HG02970 (cell line): ENCODE measurements around the gene GPR156.
"Not testable (repeated sequence)": the region's sequence is repeated elsewhere in the genome, so short reads cannot be mapped to it uniquely, and the experiment has no call there.

ENCODE experiments used
- ATAC-seq: cut with Tn5 transposase; IDR thresholded peaks from one replicate; pipeline ENCODE4 v1.9.1; 2021; ENCODE audit warnings: mild to moderate bottlenecking, moderate library complexity, moderate number of reproducible peaks; ENCODE audit not compliant: unreplicated experiment, low FRiP score

GPR156 gene

GRCh38 chr3:120284747-120285507 lies at the start of gene GPR156:
TSS of gene GPR156 (minus strand) at chr3:120285222. CDS start at chr3:120244098, 41,124 bp downstream.
- no peak for ATAC-seq

GRCh38 chr3:120332646-120333045 lies 47.6 kb upstream of the GPR156 start:
- no peak for ATAC-seq

GRCh38 chr3:120331076-120331475 lies 46.1 kb upstream of the GPR156 start:
- no peak for ATAC-seq

- ATAC-seq, result no peak
Measured at GRCh38 chr3:120326784-120327183, 41.8 kb upstream of the GPR156 start.

GRCh38 chr3:120324190-120324589 lies 39.2 kb upstream of the GPR156 start:
- ATAC-seq, result no peak

GRCh38 chr3:120323761-120324160 lies 38.7 kb upstream of the GPR156 start:
- not testable (repeated sequence) for ATAC-seq

GRCh38 chr3:120311863-120312794 lies 27.1 kb upstream of the GPR156 start:
- ATAC-seq, result no peak

- ATAC-seq, result no peak
Measured at GRCh38 chr3:120306519-120307455, 21.8 kb upstream of the GPR156 start.

GRCh38 chr3:120304616-120305015 lies 19.6 kb upstream of the GPR156 start:
- ATAC-seq, result no peak

- no peak for ATAC-seq
Measured at GRCh38 chr3:120302361-120302760, 17.3 kb upstream of the GPR156 start.

- ATAC-seq, result no peak
Measured at GRCh38 chr3:120300971-120301370, 15.9 kb upstream of the GPR156 start.

GRCh38 chr3:120299403-120299802 lies 14.4 kb upstream of the GPR156 start:
- ATAC-seq, result no peak

- no peak for ATAC-seq
Measured at GRCh38 chr3:120298996-120299395, 14.0 kb upstream of the GPR156 start.

GRCh38 chr3:120291552-120291951 lies 6.5 kb upstream of the GPR156 start:
- ATAC-seq, result not testable (repeated sequence)

- no peak for ATAC-seq
Measured at GRCh38 chr3:120289636-120290035, 4.6 kb upstream of the GPR156 start.

GRCh38 chr3:120286465-120286864 lies 1.4 kb upstream of the GPR156 start:
- ATAC-seq, result no peak

- ATAC-seq, result no peak
Measured at GRCh38 chr3:120285508-120285841, 453 bp upstream of the GPR156 start.

- ATAC-seq, result no peak
Measured at GRCh38 chr3:120281261-120281660, 3.8 kb downstream of the GPR156 start.

GRCh38 chr3:120280566-120280965 lies 4.5 kb downstream of the GPR156 start:
- ATAC-seq, result no peak

GRCh38 chr3:120280026-120280425 lies 5.0 kb downstream of the GPR156 start:
- ATAC-seq, result no peak
